Activated CD4-positive, alpha-beta T cell treated with anti-CD3 and anti-CD28 coated beads, Interleukin-2, Interleukin-6, amounts not matched to agents 100 ng/mL and 50 ng/mL, durations not matched to agents 16 hours and 8 hours (primary cell): ENCODE measurements around the gene ARHGDIA.

Experiments used
- DNase-seq: peaks from one replicate; pipeline ENCODE4 v3.0.0-alpha.2; 2020

The ARHGDIA gene

GRCh38 chr17:81860756-81861568 is 10.2 kb downstream of the ARHGDIA start:
- peak; percentile 100 for DNase-seq

GRCh38 chr17:81859906-81860755 is 11.0 kb downstream of the ARHGDIA start, which contains the start of gene P4HB:
Gene P4HB, minus strand, starts transcription at chr17:81860535. Its CDS starts 64 bp downstream, at chr17:81860471.
- peak; percentile 19 for DNase-seq

DNA sequence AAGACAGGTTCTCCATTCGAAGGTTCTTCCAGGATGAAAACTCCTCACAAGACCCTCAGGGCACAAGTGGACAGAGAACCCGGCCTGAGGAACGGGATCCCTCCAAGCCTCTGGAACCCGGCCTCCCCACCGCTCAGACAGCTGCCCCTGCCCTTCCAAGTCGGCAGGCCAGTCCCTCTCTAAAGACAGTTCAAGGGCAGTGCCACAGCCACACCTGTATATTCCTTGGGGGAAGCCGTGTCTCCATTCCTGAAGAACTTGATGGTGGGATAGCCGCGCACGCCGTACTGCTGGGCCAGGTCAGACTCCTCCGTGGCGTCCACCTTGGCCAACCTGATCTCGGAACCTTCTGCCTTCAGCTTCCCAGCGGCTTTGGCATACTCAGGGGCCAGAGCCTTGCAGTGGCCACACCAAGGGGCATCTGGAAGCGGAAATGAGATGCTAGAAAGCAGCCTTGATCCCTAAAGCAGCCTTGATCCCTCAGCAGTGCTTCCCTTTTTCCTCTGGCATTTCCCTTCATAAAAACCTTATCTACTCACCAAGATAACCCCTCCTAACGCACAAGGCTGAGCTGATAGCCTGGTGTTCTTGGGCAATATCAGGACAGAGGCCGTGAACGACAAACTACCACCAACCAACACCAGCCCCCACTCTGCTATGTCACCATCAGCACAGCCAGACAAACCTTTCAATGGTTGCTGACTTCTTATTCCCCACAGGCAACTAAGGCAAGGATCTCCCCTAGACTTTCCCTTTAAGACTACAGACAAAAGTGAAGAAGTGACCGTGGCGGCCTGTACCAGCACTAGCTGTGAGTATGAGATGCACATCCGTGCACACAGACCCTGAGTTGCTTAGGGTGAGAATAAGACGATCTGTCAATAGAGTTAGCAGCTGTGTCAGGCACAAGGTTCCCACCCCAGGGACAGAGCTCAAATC is 11.9 kb downstream of the ARHGDIA start:
- DNase-seq, result no peak

DNA sequence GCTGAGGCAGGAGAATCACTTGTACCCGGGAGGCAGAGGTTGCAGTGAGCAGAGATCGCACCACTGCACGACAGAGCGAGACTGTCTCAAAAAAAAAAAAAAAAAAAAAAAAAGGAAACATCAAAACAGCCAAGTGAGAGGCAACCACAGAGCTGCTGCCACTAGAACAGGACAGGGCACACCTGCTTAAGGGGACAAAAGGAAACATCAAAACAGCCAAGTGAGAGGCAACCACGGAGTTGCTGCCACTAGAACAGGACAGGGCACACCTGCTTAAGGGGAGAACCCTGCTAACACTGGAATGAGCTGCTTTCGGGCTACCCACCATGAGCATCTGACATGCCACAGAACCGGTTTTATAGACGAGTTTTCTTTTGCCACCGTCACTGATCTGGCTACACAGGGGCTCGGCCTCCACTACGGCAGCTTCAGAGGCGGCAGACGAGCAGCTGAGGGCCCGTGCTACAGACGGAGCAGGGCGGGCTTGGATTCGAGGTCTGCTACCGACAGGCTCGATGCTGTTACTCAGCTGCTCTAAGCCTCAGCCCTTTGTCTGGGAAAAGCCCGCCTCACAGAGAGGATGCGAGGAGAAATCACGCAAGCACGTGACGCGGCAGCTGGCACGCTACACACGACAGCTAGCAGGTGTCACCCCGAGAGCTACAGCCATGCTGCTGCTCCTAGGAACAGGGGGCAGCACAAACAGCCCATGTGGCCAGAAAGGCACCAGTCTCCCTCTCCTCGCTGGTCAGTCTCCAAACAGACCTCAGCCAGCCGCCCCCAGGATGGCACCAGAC is 12.8 kb downstream of the ARHGDIA start:
- DNase-seq, result no peak

DNA sequence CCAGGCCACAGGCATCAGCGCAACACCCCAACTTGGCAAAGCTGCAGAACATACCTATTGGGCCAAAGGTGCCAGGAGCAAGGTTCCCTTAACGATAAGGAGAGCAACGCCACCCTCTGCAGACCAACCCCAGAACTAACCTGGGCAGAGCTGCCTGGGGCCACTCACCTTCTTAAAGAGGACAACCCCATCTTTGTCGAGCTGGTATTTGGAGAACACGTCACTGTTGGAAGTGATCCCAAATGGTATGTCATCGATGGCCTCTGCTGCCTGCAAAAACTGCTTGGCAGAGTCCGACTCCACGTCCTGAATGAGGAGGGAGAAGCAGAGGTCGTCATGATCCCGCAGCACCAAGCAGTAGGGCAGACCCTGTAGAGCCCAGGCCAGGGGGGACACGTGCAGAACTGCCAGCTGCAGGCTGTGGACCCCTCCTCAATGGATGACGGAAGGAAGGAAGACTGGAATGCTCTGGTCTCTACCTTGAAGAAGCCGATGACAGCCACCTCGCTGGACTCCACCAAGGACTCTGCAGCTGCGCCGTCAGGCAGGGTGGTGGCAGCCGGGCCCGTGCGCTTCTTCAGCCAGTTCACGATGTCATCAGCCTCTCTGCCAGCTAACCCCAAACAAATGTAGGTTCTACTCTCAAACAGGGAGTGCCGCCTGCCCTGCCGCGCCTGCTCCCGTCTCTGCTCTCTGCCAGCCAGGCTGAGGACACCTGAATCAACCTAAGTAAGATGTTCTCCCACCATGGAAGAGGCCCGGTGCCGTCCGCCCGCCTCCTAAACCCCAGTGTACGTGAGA is 16.0 kb downstream of the ARHGDIA start:
- DNase-seq, result no peak

- no peak for DNase-seq
Observed at GRCh38 chr17:81852237-81852636, 18.9 kb downstream of the ARHGDIA start.

DNA sequence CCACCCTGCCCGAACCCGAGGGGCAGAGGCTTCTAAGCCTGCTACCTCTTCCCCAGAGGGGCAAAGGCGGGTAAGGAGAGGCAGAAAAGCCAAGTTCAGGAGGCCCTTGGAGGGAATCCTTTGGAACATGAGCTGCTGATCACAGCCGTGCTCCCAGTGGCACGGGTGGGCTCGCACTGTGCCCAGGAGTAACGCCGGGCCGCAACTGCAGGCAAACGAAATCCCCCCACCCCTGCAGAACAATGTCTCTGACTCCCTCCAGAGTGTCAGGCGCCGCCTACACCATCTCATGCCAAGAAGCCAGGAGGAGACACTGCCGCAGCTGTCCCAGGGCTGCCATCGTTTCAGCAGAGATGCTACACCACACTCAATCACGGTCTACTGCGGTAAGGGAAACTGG is 19.7 kb downstream of the ARHGDIA start:
- DNase-seq, result no peak

DNA sequence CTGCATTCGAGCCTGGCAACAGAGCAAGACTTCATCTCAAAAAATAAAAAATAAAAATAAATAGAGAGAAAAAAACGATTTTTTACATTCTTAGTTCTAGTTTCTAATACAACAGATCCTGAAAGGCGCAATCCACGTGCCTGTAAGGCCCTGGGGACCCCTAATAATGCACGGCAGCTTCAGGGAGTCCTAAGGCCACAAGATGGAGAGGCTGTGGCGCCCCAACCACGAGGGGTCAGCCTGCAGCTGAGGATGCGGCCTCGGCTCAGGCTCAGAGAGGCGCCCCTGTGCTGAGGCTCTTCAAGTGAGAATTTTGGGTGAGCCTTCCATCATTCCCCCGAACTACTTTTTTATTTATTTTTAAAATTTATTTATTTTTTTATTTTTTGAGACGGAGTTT is 21.7 kb downstream of the ARHGDIA start:
- no peak for DNase-seq

DNA sequence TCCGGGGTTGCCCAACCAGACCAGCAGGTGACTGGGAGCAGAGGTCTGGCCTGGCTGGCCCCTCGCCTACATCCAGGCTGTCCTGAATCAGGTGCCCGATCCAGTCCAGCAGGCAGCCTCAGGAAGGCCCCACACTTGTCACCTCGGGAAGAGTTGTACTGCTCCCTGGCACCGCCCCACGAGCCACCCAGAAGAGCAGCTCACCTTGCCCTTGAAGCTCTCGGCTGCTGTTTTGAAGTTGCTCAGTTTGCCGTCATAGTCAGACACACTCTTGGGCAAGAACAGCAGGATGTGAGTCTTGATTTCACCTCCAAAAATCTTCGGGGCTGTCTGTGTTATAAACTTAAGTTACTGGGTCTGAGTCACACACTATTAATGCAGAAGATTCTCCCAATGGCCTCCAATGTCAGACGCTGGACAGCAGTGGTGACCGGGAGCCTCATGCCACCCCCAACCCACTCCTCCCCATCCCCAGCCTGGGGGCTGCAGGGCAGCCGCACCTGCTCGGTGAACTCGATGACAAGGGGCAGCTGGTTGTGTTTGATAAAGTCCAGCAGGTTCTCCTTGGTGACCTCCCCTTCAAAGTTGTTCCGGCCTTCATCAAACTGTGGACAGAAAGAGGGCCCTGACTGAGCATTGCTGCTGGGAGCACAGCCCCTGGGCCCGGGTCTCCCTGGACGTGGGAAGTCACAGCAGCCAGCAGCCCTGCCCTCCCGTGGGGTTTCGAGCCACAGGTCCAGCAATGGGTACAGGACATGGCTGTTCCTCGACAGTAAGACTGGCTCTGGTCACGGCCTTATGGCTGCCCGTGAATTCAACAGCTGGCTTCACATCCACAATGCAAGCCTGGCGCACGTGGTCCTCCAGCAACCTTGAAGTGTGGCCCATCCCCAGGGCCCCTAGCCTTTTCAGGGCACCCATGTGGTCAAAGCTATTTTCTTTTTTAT is 24.1 kb downstream of the ARHGDIA start:
- no peak for DNase-seq

DNA sequence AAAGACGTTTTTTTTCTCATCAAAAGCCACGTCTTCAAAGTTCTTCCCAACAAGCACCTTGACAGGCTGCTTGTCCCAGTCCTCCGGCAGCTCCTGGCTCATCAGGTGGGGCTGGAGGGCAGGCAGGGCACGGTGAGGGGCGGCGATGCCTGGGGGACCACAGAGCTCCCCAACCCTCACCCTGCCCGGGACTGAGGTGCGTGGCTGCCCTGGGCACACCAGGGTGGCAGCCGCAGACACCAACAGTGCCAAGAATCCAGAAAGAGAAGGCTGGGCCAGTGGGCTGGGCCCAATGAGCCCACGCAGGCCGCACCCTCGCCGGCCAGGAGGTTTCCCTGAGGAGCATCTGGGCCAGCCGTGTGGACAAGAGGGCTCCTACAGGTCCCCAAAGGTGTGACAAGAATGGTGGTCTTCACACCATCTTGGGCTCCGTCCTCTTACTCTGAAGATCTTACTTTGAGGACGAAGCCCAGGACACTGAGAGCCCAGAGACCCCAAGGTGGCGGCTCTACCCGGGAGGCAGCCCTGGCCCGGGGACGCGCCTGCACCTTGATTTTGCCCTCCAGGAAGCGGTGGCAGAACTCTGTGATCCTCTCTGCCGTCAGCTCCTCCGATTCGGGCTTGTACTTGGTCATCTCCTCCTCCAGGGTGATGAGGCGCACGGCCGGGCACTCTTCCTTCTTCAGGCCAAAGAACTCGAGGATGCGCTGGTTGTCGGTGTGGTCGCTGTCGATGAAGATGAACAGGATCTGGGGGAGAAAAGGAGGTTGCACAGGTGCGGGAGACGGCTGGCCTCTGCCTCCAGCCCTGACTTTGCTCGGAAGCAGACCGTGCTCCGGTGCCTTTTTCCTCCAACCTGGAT is 25.0 kb downstream of the ARHGDIA start:
- DNase-seq, result no peak

- no peak for DNase-seq
Observed at GRCh38 chr17:81845361-81845760, 25.8 kb downstream of the ARHGDIA start.

GRCh38 chr17:81844887-81845286 is 26.2 kb downstream of the ARHGDIA start:
- no peak for DNase-seq

GRCh38 chr17:81844327-81844851 is 26.7 kb downstream of the ARHGDIA start:
- DNase-seq, result no peak

- no peak for DNase-seq
Observed at GRCh38 chr17:81843713-81844326, 27.3 kb downstream of the ARHGDIA start.

DNA sequence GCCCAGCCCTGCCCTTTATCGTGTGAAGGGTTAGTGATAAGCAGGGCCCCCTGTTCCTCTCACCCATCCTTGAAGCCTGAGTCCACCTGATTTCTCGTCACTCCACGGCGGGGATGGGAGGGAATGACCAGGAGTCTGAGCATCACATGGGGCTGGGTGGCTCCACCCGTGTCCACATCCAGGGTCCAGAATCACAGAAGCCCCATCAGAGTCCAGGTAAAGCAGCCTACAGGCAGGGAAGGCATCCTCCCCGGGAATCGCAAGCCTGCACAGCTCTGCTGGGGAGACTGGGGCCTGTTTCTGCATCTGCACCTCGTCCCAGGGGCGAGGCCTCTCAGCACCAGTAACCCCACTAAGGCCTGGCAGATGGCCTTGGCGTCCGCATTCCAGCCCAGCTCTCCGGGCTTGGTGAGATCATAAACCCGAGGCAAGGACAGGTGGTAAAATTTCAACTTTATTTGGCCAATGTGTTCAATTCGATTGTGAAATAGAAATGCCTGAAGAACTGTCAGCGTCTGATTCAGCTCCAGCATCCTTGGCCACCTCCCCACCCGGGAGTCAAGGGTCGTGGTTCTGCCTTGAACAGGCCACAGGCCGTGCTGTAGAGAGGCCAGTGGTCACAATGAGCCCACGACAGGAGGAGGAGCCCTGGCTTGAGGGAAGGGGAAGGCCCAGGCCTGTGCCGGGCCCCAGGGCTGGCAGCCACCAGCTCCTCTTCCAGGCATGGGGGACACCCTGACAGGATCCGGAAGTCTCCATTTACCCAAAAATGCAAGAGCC is 28.2 kb downstream of the ARHGDIA start:
- no peak for DNase-seq

- no peak for DNase-seq
Observed at GRCh38 chr17:81842378-81842724, 28.8 kb downstream of the ARHGDIA start.

- no peak for DNase-seq
Observed at GRCh38 chr17:81841866-81842265, 29.3 kb downstream of the ARHGDIA start.
